ENCODE measurements around the gene ARHGEF17. TPM values are rescaled to one million over a fixed set of nuclear protein-coding genes. Genes with fewer than 3 reads are reported as not detected.
"Not testable (repeated sequence)": the region's sequence is repeated elsewhere in the genome, so short reads cannot be mapped to it uniquely, and the experiment has no call there.

The ARHGEF17 gene
- total and polyA plus RNA-seq, 2 of the 13 experiments (the other 11 are each of a cell fraction or from before 2014, with no cell fraction given), result 10.7 to 28.8 TPM

- TF ChIP-seq FIP1L1 (IDR thresholded peaks at IDR 0.05; ENCODE audit: borderline replicate concordance, insufficient read depth, low read depth, low read length) (no peak), NFAT5 (CRISPR knock-in tag; IDR thresholded peaks at IDR 0.05) (no peak), NFATC3 (CRISPR knock-in tag; IDR thresholded peaks at IDR 0.05) (no peak), GPN1 (CRISPR knock-in tag; IDR thresholded peaks at IDR 0.05; ENCODE audit: borderline replicate concordance) (no peak), HOXD1 (CRISPR knock-in tag; IDR thresholded peaks at IDR 0.05) (no peak), RFX5 (IDR thresholded peaks at IDR 0.05; ENCODE audit: low read depth, low read length) (no peak), ZNF280B (CRISPR knock-in tag; IDR thresholded peaks at IDR 0.05; ENCODE audit: borderline replicate concordance) (no peak), ZNF235 (CRISPR knock-in tag; IDR thresholded peaks at IDR 0.05; ENCODE audit: borderline replicate concordance) (no peak), JUN (CRISPR knock-in tag; IDR thresholded peaks at IDR 0.05) (no peak)
Measured at GRCh38 chr11:73273222-73273895, 34.7 kb upstream of the ARHGEF17 start (continued).

- H4K20me1 ChIP-seq (ENCODE audit: insufficient read depth, low read length); H3K79me2 ChIP-seq (ENCODE audit: insufficient read depth, low read length); BruUV-seq (replicated peaks); H3K36me3 ChIP-seq (replicated peaks in 1 of 2; ENCODE audit: control insufficient read depth in 1 of 2, insufficient read depth in 2 of 2, low read length in 2 of 2); H3K9me3 ChIP-seq (ENCODE audit: low read length); H3K4me3 ChIP-seq (replicated peaks in 1 of 3; ENCODE audit: insufficient read depth in 1 of 3, low read depth in 2 of 3, low read length in 3 of 3); CTCF ChIA-PET (ENCODE audit: low intra/inter-chr PET ratio, low total read pairs); FAIRE-seq; in situ Hi-C loops (cut with HindIII; ENCODE audit: extremely low pct_ligation_motif_present, low pct_unique_long_range_greater_than_20kb); POLR2A ChIA-PET; H3K9ac ChIP-seq (ENCODE audit: insufficient read depth, low read depth, low read length); intact Hi-C loops (cut with micrococcal nuclease; ENCODE audit: unreplicated experiment); H3K27ac ChIP-seq (ENCODE audit: extremely low read length, insufficient read depth, low read length); H3K4me2 ChIP-seq (ENCODE audit: low read depth, low read length); H2AFZ ChIP-seq (ENCODE audit: low read length); DNase-seq (ENCODE audit: low spot score); ATAC-seq: not testable (repeated sequence)
- Histone ChIP-seq H3K4me1 (ENCODE audit: insufficient read depth, low read length) (peaks cover 50% of the 10 kb centered on the region), H3K27me3 (ENCODE audit: control insufficient read depth in 1 of 2, insufficient read depth in 2 of 2, low read length in 2 of 2) (peaks cover 4 to 20% of the 10 kb centered on the region in 2 experiments; a peak in 4 of 5 replicates)
- 69% methylated on average over 4 of the region's 4 CpGs for WGBS (ENCODE audit: low lambda C conversion rate)
Measured at GRCh38 chr11:73274191-73274590, 33.9 kb upstream of the ARHGEF17 start.

All from HepG2 (cell line).